CD4-positive, alpha-beta T cell (primary cell): ENCODE measurements around the gene TRAPPC2B. TPM values are rescaled to one million over a fixed set of nuclear protein-coding genes. Genes with fewer than 3 reads are reported as not detected.
A peak's percentile ranks its signal among the peaks of the same experiment; 100 is the strongest.

Experiments used
- ATAC-seq: fragments of 200-7000 bp; cut with Tn5 transposase; one replicate; pipeline ENCODE4 v1.10.0; 2022; ENCODE audit warnings: mild to moderate bottlenecking; ENCODE audit not compliant: poor library complexity
- CTCF ChIA-PET: fragments of 350-600 bp; sonication (Branson Sonifier 250); formaldehyde crosslinking; loops from one replicate; lab custom pipeline; 2021; ENCODE audit warnings: antibody characterized with exemption, inconsistent platforms; lab: Charles Lee
- POLR2A ChIA-PET: fragments of 350-600 bp; sonication (Branson Sonifier 250); formaldehyde crosslinking; loops from one replicate; lab custom pipeline; 2021; ENCODE audit warnings: antibody characterized with exemption, inconsistent platforms; lab: Charles Lee
- DNase-seq, 14 experiments: peaks; one replicate each; pipeline ENCODE4 v3.0.0-alpha.2; 2013 to 2020; ENCODE audit warnings: mixed read lengths in 2 of 14
- H3K27ac ChIP-seq, 2 donors: one replicate each; pipeline versions ENCODE4 v1.5.1 to v1.7.0; 2013; ENCODE audit warnings: low read length in 2 of 2, low read depth in 1 of 2, mild to moderate bottlenecking in 1 of 2
- H3K27me3 ChIP-seq, 2 experiments: 1 replicate in 1 of 2; 2 replicates in 1 of 2; pipeline versions ENCODE4 v1.6.1 to v1.7.0; 2013; ENCODE audit warnings: low read length in 2 of 2, control low read depth in 1 of 2, mild to moderate bottlenecking in 1 of 2, moderate library complexity in 1 of 2; ENCODE audit not compliant: insufficient read depth in 2 of 2, control insufficient read depth in 1 of 2
- H3K36me3 ChIP-seq: one replicate; pipeline ENCODE4 v1.6.1; 2013; ENCODE audit warnings: low read length, control low read depth; ENCODE audit not compliant: insufficient read depth
- H3K4me1 ChIP-seq: one replicate; pipeline ENCODE4 v1.6.1; 2013; ENCODE audit warnings: low read length, control low read depth; ENCODE audit not compliant: insufficient read depth
- H3K4me3 ChIP-seq: one replicate; pipeline ENCODE4 v1.5.1; 2013; ENCODE audit warnings: mild to moderate bottlenecking, low read length, moderate library complexity
- H3K9me3 ChIP-seq, 2 experiments: 1 replicate in 1 of 2; 2 replicates in 1 of 2; pipeline versions ENCODE4 v1.6.1 to v1.7.0; 2013; ENCODE audit warnings: low read length in 2 of 2, mild to moderate bottlenecking in 2 of 2, control low read depth in 1 of 2, moderate library complexity in 1 of 2; ENCODE audit not compliant: control insufficient read depth in 1 of 2, insufficient read depth in 1 of 2
- H3K27ac Mint-ChIP-seq: one replicate; pipeline ENCODE4 v1.8.0; 2020; ENCODE audit warnings: mixed read lengths
- H3K27me3 Mint-ChIP-seq: one replicate; pipeline ENCODE4 v1.8.0; 2021; ENCODE audit warnings: mixed read lengths
- H3K36me3 Mint-ChIP-seq: one replicate; pipeline ENCODE4 v1.8.0; 2021; ENCODE audit warnings: low read depth, mixed read lengths
- H3K4me1 Mint-ChIP-seq: one replicate; pipeline ENCODE4 v1.8.0; 2021; ENCODE audit warnings: low read depth, mixed read lengths
- H3K4me3 Mint-ChIP-seq: one replicate; pipeline ENCODE4 v1.8.0; 2020; ENCODE audit warnings: mild to moderate bottlenecking, mixed read lengths
- H3K9me3 Mint-ChIP-seq: one replicate; pipeline ENCODE4 v1.8.0; 2020; ENCODE audit warnings: mixed read lengths
- intact Hi-C, 2 experiments: fragments of 100-400 bp; cut with DNase I in 1 of 2; cut with micrococcal nuclease in 1 of 2; formaldehyde crosslinking; loops; one replicate each; pipeline versions ENCODE4 v1.15.1 to v1.9.0; 2023 to 2025; cut with DNase I, micrococcal nuclease
- total RNA-seq, 174 experiments: library from RNA in 2 of 174; stranded (reverse) in 2 of 174; gene quantifications; one replicate each; pipeline ENCODE4 v1.2.3 and lab custom pipeline; 2021 to 2026
- TF ChIP-seq, protein P1 (sequence below): fragments of 200-600 bp; IDR thresholded peaks from one replicate; pipeline ENCODE4 v1.8.0; 2022; ENCODE audit warnings: antibody characterized with exemption, mild to moderate bottlenecking

Gene TRAPPC2B
- total RNA-seq, 2 experiments from 2014 or later, result 11.5 to 12.7 TPM

DNA sequence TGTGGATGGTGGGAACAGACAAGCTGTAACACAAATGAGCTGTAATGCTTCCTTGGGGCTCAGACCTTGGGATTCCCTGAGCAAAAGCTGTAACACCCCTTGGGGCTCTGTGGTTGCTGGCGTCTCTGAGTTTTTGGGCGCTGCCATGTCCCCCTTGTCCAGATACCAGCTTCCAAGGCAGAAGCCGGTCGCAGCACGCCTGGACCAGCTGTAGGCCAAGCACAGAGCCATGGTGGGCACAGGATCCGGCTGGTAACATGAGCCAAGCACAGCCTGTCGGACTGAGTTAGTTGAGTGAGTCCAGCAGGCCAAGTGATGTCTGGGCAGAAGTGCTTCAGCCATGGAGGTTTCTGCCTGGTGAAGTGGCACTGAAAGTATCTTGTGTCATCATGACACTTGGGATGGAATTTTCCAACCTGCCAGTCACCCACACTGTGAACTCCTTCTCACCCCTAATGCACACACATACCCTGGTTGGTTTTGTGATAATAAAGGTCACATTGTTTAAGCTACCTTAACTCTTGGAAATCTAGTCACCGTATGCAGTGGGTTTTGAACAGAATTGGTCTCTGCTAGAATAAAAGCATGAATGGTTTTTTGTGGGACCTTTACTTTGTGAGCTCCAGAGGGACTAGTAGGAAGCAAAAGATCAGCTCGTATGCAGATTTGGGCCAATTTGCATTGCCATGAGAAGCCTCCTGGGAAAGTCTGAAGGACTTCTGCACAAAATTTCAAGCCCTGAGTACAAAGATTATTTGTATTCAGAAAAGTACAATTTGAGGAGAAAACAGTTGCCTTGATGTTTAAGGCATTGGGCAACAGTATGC is 40.6 kb downstream of the TRAPPC2B start:
- Mint-ChIP-seq H3K36me3 (peaks cover 40% of the 10 kb centered on the region), H3K4me1 (peaks cover 7% of the 10 kb centered on the region), H3K9me3 (peaks cover 6% of the 10 kb centered on the region), H3K27me3 (no peaks in the 10 kb centered on the region), H3K4me3 (no peak overlapping the region), H3K27ac (no peak overlapping the region)
- H3K4me3 ChIP-seq, result no peak overlapping the region
- H3K4me1 ChIP-seq, result peaks cover 3% of the 10 kb centered on the region
- POLR2A ChIA-PET, result no interaction called here
- DNase-seq (no peak), ATAC-seq (no peak)
- TF ChIP-seq, protein P1, sequence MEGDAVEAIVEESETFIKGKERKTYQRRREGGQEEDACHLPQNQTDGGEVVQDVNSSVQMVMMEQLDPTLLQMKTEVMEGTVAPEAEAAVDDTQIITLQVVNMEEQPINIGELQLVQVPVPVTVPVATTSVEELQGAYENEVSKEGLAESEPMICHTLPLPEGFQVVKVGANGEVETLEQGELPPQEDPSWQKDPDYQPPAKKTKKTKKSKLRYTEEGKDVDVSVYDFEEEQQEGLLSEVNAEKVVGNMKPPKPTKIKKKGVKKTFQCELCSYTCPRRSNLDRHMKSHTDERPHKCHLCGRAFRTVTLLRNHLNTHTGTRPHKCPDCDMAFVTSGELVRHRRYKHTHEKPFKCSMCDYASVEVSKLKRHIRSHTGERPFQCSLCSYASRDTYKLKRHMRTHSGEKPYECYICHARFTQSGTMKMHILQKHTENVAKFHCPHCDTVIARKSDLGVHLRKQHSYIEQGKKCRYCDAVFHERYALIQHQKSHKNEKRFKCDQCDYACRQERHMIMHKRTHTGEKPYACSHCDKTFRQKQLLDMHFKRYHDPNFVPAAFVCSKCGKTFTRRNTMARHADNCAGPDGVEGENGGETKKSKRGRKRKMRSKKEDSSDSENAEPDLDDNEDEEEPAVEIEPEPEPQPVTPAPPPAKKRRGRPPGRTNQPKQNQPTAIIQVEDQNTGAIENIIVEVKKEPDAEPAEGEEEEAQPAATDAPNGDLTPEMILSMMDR, result no peak
- H3K36me3 ChIP-seq, result peaks cover 9% of the 10 kb centered on the region
- H3K9me3 ChIP-seq, result peaks cover 13 to 24% of the 10 kb centered on the region in 2 experiments
- no peaks in the 10 kb centered on the region for H3K27me3 ChIP-seq
- no peak overlapping the region for H3K27ac ChIP-seq
- CTCF ChIA-PET, result interaction anchor here (0.7 kb wide), 1 partner anchor 360 kb away, joined by 3 read pairs; no protein-coding TSS in a partner anchor
- intact Hi-C loops, result no loop called here

DNA sequence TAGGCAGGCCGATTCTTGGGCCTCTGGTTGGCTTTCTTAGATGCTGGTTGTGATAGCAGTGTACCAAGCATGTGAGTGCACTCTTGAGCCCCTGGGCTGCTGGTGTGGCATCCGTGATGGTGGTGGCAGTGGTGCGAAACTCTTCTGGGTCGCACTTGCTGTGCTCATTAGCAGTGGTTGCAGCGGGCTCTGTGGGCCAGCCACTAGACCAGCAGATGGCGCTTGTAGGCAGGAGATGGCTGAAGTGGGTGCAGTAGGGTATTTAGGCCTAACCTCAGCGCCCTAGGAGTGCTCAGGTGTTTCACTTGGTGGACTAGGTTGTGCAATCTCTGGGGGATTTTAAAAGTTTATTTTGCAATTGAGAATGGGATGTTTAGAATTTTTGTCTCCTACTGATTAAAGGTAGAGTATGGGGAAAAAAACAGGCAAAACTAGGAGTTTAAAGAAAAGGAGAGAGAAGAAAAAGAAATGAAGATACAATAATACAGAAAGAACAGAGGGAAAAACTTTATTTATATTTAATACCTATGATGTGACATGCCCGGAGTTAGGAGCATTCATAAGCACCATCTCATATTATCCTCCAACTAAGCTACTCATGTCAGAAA is 43.3 kb downstream of the TRAPPC2B start:
- Histone ChIP-seq H3K27me3 (no peaks in the 10 kb centered on the region), H3K4me1 (peaks cover 13% of the 10 kb centered on the region), H3K9me3 (peaks cover 7 to 8% of the 10 kb centered on the region in 2 experiments), H3K4me3 (no peak overlapping the region), H3K36me3 (no peaks in the 10 kb centered on the region), H3K27ac (no peak overlapping the region)
- Mint-ChIP-seq H3K27ac (peak overlapping the region; percentile 3), H3K4me3 (peak overlapping the region; percentile 22), H3K36me3 (peaks cover 24% of the 10 kb centered on the region), H3K4me1 (peaks cover 18% of the 10 kb centered on the region), H3K27me3 (no peaks in the 10 kb centered on the region), H3K9me3 (no peaks in the 10 kb centered on the region)
- DNase-seq (peak; percentile 52 to 81 (median 68)), ATAC-seq (peak; percentile 45)
- intact Hi-C loops, result loop anchor here (1.0 to 5.0 kb wide), 4 partner anchors 498 to 749 kb away; partner anchors contain the start of genes ZNF329 (in 1 of the 2) and ZNF606 (in 1 of the 2)
- ChIA-PET CTCF (interaction anchor here (1.8 kb wide), 1 partner anchor 17 kb away, joined by 7 read pairs; the partner anchor contains the start of gene ZNF548), POLR2A (interaction anchor here (1.7 kb wide), 1 partner anchor 17 kb away, joined by 5 read pairs; the partner anchor contains the start of gene ZNF548)
- TF ChIP-seq, protein P1, result peak; percentile 74

DNA sequence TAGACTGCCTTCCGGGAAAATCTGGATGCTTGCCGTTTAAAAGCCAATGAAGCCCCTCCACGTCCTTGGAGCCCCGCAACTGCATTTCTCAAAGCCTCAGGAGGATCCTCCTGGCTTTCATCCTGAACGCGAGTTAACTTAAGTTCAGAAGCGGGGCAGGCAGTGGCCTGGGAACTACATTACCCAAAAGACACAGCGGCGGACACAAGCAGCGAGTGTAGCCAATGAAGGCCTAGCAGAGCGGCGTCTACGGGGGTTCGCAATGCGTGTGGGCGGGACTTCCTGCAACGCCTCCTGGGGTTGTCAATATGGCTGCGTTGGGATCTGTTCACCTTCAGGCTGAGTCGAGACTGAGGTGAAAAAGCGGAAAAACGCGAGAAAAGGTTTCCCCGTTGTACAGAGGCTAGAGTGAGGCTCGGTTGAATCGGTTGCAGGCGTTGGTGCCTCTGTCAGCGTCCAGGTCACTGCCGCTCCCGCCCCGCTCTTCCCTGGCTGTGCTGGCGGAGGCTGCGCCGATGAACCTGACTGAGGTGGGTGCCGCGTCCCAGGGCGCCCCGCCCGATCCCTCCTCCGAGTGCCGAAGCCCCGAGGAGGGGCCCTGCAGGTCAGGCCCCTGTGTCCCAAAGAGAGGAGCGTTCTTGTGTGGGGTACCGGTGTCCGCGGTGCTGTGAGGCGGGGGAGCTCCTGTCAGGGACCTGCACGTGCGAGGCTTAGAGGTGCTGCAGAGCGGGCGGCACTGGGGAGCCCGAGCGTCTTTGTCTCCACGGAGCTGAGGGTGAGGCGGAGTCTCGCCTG is 47.7 kb downstream of the TRAPPC2B start, which contains the start of gene ZNF17:
Gene ZNF17, plus strand, starts transcription at position 285 of the 795 bp plus-strand sequence. CDS start 2,455 bp downstream, outside the sequence.
- intact Hi-C loops, result loop anchor here (1.0 to 5.0 kb wide), 10 partner anchors 21 to 406 kb away; partner anchors contain the start of genes ZNF419 (in 1 of the 2), ZNF548 (in 1 of the 2), ZNF549 (in 1 of the 2) and ZNF550 (in 1 of the 2)
- CTCF ChIA-PET, result no interaction called here
- peak; percentile 99 for ATAC-seq

More for the DNA sequence above, 47.7 kb downstream of the TRAPPC2B start, which contains the start of gene ZNF17:
- Mint-ChIP-seq H3K9me3 (peaks cover 11% of the 10 kb centered on the region), H3K27me3 (no peaks in the 10 kb centered on the region), H3K27ac (peak within 1 kb of the TSS; percentile 91), H3K4me1 (peaks cover 39% of the 10 kb centered on the region), H3K36me3 (peaks cover 55% of the 10 kb centered on the region), H3K4me3 (peak within 1 kb of the TSS; percentile 97)
- POLR2A ChIA-PET, result interaction anchor here (1.7 kb wide), 1 partner anchor 298 kb away, joined by 5 read pairs; the partner anchor contains the start of gene ZNF154
- H3K4me3 ChIP-seq, result peak within 1 kb of the TSS; percentile 79
- H3K36me3 ChIP-seq, result peaks cover 22% of the 10 kb centered on the region
- DNase-seq, result peak; percentile 81 to 96 (median 90)
- H3K27ac ChIP-seq, result peak within 1 kb of the TSS; percentile 58 to 68
- TF ChIP-seq, protein P1, result no peak
- H3K27me3 ChIP-seq, result no peaks in the 10 kb centered on the region
- peaks cover 0 to 13% of the 10 kb centered on the region in 2 experiments for H3K9me3 ChIP-seq
- peaks cover 20% of the 10 kb centered on the region for H3K4me1 ChIP-seq
